SU-DHL-6 (cell line): ENCODE results near the gene UQCR10.

Source experiments
- CTCF ChIP-seq: fragments of 200-600 bp; sonication (generic); IDR thresholded peaks from one replicate; pipeline ENCODE4 v1.5.1; 2017; ENCODE audit warnings: antibody characterized with exemption, mild to moderate bottlenecking, low read length, moderate library complexity; ENCODE audit not compliant: insufficient read depth, poor library complexity, severe bottlenecking
- EZH2phosphoT487 ChIP-seq: fragments of 200-600 bp; sonication (generic), shearing (Covaris generic); conservative IDR thresholded peaks from 2 replicates; pipeline ENCODE4 v1.6.1; 2018; ENCODE audit warnings: mild to moderate bottlenecking, antibody characterized with exemption, low read length, moderate library complexity, mixed read lengths

- TF ChIP-seq EZH2phosphoT487 (no peak), CTCF (no peak)
Measured at GRCh38 chr22:29750559-29751538, 16.3 kb upstream of the UQCR10 start.
